GM19328 (cell line): ENCODE results near the gene TDRD12.
"Not testable (repeated sequence)": the region's sequence is repeated elsewhere in the genome, so short reads cannot be mapped to it uniquely, and the experiment has no call there.

Experiments
- ATAC-seq: cut with Tn5 transposase; IDR thresholded peaks from one replicate; pipeline ENCODE4 v1.9.1; 2021; ENCODE audit warnings: mild to moderate bottlenecking, moderate library complexity; ENCODE audit not compliant: unreplicated experiment

TDRD12 gene

GRCh38 chr19:32829345-32829896 lies 109.9 kb downstream of the TDRD12 start:
- ATAC-seq, result no peak

- ATAC-seq, result no peak
These were observed 110.9 kb downstream of the TDRD12 start for GRCh38 chr19:32830231-32831014.

GRCh38 chr19:32831611-32832010 lies 112.0 kb downstream of the TDRD12 start:
- ATAC-seq, result no peak

GRCh38 chr19:32832094-32832493 lies 112.5 kb downstream of the TDRD12 start:
- not testable (repeated sequence) for ATAC-seq

- ATAC-seq, result not testable (repeated sequence)
These were observed 113.3 kb downstream of the TDRD12 start for GRCh38 chr19:32832825-32833224.

GRCh38 chr19:32833388-32833787 lies 113.8 kb downstream of the TDRD12 start:
- not testable (repeated sequence) for ATAC-seq

GRCh38 chr19:32837531-32837930 lies 118.0 kb downstream of the TDRD12 start:
- ATAC-seq, result no peak

- no peak for ATAC-seq
These were observed 122.5 kb downstream of the TDRD12 start for GRCh38 chr19:32842061-32842460.

GRCh38 chr19:32843716-32844245 lies 124.2 kb downstream of the TDRD12 start:
- no peak for ATAC-seq

GRCh38 chr19:32848035-32848434 lies 128.5 kb downstream of the TDRD12 start:
- not testable (repeated sequence) for ATAC-seq

GRCh38 chr19:32852216-32852615 lies 132.6 kb downstream of the TDRD12 start:
- no peak for ATAC-seq

- not testable (repeated sequence) for ATAC-seq
These were observed 137.3 kb downstream of the TDRD12 start for GRCh38 chr19:32856818-32857217.

- ATAC-seq, result no peak
These were observed 138.0 kb downstream of the TDRD12 start for GRCh38 chr19:32857584-32857983.

GRCh38 chr19:32858155-32858554 lies 138.6 kb downstream of the TDRD12 start:
- no peak for ATAC-seq

GRCh38 chr19:32858559-32858958 lies 139.0 kb downstream of the TDRD12 start:
- no peak for ATAC-seq

- no peak for ATAC-seq
These were observed 140.0 kb downstream of the TDRD12 start for GRCh38 chr19:32859591-32859990.

- no peak for ATAC-seq
These were observed 142.0 kb downstream of the TDRD12 start for GRCh38 chr19:32861596-32861995.

GRCh38 chr19:32862173-32862572 lies 142.6 kb downstream of the TDRD12 start:
- ATAC-seq, result no peak

- no peak for ATAC-seq
These were observed 143.2 kb downstream of the TDRD12 start for GRCh38 chr19:32862741-32863140.

- ATAC-seq, result no peak
These were observed 143.7 kb downstream of the TDRD12 start for GRCh38 chr19:32863301-32863700.

GRCh38 chr19:32863841-32864240 lies 144.3 kb downstream of the TDRD12 start:
- no peak for ATAC-seq

GRCh38 chr19:32864318-32865007 lies 144.9 kb downstream of the TDRD12 start:
- ATAC-seq, result no peak
